ENCODE results near the gene UPF1.

Gene UPF1

DNA sequence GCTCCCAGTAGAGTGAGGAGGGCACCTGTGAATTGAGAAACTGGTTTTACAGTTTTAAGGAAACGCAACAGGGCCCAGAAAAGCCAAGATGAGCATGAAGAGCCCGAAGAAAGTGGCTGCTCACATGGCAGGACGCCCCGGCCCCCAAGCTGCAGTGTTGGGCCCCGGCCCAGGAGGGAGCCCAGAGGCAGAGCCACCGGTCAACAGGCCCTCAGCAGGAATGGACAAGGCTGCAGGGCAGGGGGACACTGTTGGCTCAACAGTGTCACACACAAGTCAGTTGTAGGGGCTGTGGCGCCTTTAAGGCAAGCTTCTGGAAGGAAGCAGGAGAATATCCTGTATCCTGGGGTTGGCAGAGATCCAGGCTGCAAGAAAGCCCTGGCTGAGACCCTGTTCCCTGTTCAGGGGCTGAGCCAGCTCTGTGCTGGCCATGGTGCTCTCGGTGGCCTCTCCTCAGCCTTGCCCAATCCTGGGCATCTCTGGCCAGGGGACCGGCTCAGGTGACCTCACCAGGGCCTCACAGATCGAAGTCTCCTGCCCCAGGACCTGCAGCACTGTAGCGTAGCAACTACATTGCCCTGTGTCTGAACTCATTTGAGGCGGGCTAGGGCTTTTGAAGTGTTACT lies 28.0 kb downstream of the UPF1 start:
- DNase-seq, result no peak

DNA sequence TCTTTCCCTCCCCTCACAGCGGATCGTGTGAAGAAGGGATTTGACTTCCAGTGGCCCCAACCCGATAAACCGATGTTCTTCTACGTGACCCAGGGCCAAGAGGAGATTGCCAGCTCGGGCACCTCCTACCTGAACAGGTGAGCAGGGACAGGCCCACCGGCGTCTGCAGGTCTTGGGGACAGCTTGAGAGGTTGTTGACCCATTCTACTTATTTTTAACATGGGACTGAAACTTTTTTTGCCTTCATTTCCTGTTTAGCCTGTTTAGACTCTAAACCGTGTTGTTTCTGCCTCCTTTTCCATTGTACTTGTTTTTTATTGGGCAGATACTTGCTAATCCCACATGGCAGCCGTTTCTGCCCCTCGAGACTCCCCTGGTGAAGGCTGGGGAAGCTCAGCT lies 28.5 kb downstream of the UPF1 start:
- no peak for DNase-seq

DNA sequence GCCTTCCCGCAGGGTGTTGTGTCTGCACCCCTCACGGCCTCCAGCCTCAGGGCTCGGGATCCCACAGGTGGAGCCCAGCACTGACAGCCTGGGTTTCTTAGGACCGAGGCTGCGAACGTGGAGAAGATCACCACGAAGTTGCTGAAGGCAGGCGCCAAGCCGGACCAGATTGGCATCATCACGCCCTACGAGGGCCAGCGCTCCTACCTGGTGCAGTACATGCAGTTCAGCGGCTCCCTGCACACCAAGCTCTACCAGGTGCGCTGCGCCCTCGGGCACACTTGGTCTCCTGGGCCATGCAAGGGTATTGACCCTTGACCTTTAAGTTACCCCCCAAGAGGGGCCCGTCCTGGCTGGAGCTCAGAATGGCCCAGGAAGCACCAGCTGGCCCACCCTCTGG lies 29.0 kb downstream of the UPF1 start:
- no peak for DNase-seq

DNA sequence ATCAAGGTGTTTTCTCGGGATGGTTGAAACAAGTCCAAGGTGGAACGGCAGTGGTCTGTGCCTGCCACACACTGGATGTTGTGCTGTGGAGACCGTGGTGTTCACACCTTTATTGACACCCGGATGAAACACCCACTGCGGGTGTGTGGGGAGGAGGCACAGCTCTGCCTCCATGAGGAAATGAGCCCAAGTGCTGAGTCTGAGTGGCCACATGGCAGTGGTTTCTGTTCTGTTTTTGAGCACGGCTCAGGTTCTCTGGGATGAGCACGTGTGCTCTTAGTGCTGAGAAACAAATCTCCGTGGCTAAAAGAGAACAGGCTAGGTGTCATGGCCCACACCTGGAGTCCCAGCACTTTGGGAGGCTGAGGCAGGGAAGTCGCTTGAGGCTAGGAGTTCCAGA lies 29.5 kb downstream of the UPF1 start:
- no peak for DNase-seq

DNA sequence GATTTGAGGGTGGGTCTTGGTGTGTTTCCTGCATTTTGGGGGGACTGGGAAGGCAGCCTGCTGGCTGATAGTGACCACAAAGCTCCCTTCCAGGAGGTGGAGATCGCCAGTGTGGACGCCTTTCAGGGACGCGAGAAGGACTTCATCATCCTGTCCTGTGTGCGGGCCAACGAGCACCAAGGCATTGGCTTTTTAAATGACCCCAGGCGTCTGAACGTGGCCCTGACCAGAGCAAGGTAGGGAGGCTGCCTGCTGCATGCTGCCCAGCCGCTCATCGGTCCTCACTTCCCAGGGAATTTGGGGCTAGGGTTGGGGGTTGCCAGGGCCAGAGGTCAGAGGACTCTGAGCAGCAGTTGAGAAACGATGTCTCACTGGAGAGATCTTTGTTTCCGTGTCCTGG lies 30.2 kb downstream of the UPF1 start:
- DNase-seq, result no peak

DNA sequence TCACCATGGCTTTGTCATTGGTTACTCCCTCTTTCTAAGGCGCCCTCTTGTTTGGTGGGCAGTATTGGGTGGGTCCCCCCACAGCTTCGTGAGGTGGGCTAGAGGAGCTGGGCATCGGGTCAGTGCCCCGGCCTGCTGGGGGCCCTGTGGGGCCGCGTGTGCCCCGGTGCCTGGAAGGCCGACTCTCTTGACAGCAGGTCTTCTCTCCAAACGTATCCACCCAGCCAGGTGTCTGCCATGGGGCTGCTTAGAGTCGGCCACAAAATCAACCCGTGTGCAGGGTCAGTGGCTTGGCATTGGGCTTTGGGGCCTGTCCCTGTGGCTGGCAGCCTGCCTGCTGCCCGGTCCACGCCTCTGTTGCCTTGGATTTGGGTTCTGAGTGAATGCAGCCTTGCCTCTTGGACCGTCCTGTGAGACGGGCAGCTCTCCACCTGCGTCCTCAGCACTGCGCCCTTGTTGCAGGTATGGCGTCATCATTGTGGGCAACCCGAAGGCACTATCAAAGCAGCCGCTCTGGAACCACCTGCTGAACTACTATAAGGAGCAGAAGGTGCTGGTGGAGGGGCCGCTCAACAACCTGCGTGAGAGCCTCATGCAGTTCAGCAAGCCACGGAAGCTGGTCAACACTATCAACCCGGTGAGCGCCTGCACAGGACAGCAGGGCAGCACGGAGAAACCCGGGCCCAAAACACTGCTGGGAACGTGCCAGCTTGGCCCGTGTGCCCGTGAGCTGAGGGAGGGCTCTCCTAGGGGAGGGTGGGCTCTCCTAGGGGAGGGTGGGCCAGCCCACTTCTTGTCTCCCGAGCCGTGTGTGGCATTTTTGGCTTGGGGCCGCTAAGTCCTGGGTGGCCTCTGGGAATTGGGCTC lies 31.4 kb downstream of the UPF1 start:
- DNase-seq, result no peak

DNA sequence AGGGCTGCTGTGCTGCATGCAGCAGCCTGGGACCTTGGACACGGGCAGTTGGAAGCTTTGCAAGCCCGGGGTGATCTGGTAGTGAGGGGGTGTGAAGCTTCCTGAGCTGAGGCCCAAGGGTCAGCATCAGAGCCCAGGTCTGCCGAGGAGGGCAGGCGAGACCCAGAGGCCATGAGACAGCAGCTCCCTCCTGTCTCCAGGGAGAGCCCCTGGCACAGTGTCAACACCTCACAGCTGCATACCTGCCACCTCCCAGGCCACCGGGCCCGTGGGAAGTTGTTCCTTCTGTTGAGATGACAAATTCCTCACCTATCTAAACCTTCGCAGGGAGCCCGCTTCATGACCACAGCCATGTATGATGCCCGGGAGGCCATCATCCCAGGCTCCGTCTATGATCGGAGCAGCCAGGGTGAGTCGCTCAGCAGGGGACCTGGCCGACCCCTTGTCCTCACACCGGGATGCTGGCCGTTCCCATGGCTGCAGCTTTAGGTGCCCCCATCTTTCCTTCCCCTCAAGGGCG lies 32.1 kb downstream of the UPF1 start:
- no peak for DNase-seq

DNA sequence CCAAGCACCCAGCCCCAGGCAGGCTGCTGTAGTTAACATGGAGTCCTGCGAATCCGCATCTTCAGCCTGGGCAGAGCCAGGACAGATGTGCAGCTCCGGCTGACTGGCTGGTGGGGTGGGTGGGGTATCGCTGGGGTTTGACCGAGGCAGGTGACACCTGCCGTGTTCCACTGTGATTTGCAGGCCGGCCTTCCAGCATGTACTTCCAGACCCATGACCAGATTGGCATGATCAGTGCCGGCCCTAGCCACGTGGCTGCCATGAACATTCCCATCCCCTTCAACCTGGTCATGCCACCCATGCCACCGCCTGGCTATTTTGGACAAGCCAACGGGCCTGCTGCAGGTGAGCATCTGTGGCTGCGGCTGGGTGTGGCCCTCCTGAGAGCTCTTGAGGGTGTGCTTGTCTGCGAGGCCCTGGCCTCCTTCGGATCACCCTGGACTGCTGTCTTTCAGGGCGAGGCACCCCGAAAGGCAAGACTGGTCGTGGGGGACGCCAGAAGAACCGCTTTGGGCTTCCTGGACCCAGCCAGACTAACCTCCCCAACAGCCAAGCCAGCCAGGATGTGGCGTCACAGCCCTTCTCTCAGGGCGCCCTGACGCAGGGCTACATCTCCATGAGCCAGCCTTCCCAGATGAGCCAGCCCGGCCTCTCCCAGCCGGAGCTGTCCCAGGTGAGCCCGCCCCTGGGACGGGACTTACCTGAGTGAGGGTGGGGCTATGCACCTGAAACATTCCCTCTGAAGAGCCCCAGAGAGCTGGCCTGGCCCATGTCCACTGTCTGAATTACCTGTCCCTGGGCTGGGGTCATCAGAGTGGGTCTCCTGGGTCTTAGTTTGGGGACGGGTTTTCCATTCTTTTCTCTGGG lies 33.6 kb downstream of the UPF1 start:
- DNase-seq, result no peak

DNA sequence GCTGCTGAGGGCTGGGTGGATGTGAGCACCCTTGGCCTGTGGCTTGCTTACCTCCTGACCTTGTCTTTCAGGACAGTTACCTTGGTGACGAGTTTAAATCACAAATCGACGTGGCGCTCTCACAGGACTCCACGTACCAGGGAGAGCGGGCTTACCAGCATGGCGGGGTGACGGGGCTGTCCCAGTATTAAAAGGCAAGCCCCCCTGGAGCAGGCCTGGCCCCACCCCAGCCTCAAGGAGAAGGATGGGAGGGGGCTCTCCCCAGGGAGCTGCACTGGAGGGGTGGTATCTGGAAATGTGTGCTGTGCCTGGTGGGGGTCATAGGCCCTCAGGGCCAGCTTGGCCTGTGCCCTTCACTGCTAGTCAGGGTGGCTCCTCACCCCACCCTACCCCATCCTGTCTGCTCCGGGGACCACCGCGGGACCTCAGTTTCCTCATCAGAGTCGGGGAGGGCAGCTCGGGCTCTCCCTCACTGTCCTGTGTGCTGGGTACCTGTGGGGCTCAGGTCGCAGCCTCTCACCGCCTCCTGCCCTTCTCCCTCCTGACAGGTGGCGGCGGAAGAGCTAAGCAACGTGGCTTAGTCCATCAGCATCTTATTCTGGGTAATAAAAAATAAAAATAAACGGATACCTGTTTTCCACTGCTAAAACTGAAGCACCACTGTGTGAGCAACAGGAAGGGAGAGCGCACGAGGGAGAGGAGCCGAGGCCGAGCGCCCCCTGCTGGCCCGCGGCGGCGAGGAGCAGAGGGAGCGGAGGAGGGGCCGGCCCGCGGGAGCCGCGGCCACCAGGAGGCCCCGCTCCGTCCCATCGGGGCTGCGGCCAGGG lies 34.4 kb downstream of the UPF1 start:
- DNase-seq, result no peak

DNA sequence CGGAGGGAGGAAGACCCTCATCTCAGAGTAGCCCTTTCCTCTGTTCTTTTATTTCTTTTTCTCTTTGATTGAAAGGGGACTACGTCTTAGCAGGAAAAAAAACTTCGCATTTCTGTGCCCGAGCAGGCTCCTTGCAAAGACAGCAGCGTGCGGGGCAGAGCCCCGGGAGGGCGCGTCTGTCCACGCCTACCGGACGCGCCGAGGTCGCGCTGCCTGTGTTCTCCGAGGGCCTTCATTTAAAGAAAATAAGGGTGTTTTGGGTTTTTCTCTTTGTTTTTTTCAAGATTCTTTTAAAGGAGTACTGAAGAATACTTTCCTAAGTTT lies 35.0 kb downstream of the UPF1 start:
- no peak for DNase-seq

DNA sequence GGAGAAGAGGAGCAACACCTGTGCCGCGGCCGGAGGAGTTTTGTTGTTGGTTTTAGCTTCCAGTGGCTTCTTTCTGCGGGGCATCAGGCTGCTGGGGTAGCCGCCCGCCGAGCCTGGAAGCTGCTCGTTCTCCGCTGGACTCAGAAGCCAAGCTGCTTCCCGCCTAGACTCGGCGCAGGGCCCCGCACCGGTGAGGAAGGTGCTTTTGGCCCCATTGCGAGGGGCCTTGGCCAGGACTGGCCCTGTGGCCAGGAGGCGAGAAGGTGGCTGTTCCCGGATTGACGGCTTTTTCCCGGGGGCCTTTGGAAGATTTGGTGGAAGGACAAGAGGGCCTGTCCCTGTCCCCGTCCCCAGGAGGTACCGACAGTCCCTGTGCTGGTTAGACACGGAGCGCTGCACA lies 35.4 kb downstream of the UPF1 start:
- no peak for DNase-seq

DNA sequence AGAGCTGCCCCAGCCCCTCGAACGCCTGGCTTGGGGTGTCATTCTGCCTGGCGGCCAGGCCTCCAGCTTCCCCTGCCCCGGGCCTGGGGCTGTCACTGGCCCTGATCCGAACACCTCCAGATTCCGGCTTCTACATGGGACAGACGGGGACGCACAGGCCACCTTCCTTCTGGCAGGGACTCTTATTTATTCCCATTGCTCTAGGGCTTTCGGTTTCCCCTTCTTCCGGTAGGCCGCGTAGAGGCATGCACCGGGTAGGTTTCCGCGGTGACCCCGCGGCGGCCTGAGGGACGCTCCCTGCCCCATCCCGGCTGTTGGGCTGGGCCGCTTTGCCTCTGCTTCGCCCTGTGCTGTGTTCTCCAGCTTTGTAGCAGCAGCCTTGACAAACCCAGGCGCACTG lies 36.0 kb downstream of the UPF1 start:
- DNase-seq, result no peak

DNA sequence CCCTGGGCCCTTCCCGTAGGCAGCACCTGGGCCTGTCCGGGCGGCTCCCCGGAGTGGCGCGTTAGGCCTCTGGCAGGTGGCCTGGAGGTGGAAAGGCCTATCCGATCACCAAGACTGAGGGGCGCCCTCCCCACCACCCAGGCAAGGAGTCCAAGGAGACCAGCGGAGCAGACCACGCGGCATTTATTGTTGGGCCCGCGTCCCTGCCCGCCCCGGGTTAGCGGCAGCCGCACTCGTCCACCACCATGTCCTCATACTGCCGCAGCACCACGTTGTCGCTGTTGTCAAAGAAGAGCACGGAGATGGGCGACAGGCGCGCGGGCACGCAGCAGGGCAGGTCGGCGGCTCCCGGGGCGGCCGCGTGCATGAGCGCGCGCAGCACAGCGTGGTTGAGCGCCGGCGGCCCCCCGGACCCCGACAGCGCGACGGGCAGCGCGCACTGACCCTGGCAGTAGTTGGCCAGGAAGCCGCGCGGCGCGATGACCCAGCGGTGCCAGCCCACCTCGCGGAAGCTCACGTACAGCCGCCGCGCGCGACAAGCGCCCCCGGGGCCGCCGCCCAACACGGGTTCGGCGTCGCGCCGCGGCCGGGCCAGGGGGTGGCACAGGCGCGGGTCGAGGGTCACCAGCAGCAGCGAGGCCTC lies 36.7 kb downstream of the UPF1 start:
- DNase-seq, result no peak

DNA sequence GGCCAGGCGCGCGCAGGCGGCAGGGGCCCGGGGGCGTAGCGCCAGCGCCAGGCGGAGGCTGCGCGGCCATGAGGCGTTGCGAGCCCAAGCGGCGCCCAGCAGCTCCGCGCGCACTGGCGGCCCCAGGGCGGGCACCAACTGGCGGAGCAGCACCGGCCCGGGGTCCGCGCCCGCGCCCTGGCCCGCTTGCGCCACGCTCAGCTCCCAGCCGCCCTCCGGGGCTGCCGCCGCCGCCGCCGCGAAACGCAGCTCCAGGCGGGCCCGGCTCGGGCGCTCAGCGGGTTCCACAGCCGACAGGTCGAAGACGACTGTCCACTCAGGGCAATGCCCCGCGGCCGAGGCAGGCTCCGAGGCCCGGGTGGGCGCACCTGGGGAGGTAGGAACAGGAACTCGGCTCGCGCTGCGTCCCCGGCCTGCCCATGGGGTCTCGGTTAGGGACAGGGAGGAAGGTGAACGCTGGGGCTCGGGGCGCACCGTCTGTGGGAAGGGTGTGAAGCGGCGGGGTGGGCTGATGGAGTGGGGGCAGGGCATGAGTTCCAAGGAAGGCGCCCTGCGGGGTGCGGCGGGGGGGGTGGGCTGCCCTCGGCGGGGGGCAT lies 37.4 kb downstream of the UPF1 start:
- no peak for DNase-seq

DNA sequence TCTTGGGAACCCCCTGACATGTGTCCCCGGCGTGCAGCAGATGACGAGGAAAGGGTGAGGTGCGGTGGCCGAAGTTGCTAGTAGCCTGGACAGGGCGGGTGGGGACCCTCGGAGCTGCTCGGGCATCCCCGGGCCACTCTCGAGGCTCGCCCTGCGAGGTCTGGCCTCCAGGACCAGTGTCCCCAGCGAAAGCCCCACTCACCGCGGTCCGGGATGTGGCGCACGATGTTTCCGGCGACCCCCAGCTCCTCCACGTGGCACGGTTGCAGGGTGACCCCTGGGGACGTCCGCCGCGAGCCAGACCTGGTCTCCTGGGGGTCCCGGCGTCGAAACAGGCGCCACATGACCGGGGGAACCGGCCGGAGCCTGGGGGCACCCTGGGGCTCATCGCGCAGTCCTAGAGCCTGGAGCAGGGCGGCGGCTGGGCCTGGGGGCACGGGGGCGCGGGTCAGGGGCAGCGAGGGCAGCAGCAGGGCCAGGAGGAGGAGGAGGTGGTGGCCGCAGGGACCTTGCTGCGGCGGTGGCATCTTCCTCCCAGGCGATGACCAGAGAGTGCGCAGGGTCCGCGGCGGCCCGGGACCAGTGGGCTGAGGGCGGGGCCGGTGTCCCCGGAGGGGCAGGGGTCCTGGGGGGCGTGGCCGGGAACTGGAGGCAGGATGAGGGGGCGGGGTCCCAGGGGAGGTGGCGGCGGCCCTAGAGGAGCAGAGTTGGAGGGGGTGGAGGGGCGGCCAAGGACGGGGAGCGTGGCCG lies 38.2 kb downstream of the UPF1 start:
- DNase-seq, result no peak

DNA sequence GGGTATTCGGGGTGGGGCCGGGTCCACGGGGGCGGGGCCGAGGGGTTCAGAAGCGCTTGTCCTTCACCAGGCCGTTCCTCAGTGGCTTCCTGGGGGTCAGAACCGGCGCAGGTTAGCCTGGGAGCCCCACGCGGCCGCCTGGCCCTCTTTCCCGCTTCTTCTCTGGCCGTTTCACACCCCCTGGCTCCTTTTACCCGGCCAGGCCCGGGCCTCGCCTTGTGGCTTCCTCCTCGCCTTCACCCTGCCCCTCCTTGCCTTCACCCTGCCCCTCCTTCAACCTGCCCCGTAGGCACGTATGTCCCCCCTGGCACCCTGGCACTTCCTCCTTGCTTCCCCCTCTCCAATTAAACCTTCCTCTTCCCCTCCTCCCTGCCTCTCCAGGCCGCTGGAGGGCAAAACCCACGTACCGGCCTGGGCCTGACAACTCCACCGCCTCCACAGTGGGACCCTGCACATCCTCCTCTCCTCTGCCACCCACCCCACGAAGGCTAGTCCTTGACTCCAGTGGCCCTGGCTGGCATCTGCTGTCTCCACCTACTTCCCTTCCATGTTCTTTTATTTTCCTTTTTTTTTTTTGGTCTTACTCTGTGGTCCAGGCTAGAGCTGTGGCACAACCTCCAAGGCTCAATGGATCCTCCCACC lies 38.9 kb downstream of the UPF1 start:
- DNase-seq, result no peak

DNA sequence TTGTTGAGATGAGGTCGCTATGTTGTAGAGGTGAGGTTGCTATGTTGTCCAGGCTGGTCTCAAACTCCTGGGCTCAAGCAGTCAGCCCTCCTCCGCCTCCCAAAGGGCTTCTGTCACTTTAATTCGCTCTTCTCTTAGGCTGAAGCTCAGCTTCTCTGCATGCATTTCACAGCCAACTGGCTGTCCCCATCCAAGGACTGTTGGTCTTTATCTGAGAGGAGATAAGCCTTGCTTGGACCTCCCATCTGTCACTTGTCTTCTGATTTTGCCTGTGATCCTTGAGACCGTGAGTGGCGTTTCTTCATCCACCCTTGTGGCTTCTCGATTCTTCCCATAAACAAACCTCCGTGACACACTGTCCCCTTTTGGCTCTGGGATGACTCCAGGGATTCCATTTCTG lies 39.8 kb downstream of the UPF1 start:
- DNase-seq, result no peak

DNA sequence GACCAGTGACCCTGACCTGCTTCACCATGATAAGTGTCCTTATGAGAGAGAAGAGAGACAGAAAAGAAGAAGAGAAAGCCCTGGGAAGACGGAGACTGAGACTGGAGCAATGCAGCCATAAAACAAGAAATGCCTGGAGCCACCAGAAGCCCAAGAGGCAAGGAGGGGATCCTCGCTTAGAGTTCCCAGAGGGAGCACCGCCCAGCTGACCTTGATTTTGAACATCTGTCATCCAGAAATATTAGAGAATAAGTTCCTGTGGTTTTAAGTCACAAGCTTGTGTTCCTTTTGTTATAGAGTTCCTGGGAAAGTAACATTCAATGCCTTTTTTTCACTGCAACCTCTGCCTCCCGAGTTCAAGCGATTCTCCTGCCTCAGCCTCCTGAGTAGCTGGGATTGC lies 44.0 kb downstream of the UPF1 start:
- DNase-seq, result no peak

DNA sequence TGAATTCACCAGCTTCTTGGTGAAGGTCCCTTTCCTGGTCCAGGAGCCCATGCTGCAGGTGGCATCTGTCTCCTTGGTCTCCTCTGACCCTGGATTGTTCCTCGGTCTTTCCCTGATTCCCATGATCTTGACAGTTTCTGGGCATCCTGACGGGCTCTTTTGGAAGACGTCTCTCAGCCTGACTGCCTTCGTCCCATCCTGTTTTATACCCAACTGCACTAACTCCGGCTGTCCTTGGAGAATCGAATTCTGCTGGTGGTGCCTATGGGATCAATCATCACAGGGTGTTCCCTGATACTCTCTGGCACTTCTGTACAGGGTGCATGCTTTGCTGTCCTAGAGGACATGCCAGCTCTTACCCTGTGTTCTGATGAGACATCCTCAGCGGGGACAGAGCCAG lies 45.1 kb downstream of the UPF1 start:
- DNase-seq, result no peak

DNA sequence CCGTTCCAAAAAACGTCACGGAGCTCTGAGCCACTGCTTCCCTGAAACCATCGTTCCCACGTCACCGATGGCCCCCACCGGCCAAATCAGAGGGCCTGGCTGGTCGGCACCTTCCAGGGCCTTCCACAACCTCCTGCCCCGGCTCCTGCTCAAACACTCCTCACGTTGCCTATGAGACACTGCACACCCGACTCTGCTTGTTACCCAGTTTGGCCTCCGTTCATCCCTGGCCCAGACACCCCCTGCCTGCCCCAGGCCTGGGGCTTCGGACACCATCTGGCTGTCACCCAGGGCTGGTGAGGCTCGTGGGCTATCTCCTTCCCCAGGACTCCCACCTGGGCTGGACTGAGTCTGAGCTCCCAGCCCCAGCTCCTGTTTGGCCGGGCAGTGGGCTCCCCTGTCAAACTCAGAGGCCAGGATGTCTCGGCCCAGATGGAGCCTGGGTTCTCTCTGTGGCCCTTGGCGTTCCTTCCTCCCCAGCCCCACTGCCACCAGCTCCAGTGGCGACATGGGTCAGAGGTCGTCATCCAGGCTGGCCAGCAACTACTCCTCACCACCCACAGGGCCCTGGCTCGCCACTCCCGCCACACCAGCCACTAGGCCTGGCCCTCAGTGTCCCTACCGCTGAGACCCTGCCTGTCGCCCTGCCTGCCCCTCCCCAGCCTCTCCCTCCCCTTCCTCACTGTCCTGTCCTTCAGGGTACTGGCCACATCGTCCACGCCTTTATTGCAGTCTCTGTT lies 46.5 kb downstream of the UPF1 start:
- no peak for DNase-seq
